ENCODE results near the gene CRYAB. TPM values are rescaled to one million over a fixed set of nuclear protein-coding genes. Genes with fewer than 3 reads are reported as not detected.

Gene CRYAB
- total and polyA plus RNA-seq, 2 experiments from 2014 or later, result 15.7 to 123 TPM

- 78% methylated on average over 4 of the region's 4 CpGs for WGBS (ENCODE audit: low lambda C conversion rate, missing lambda C conversion rate)
- peak overlapping the region; percentile 78 for H3K4me2 ChIP-seq
- H3K9me2 ChIP-seq (replicated peaks; ENCODE audit: insufficient read depth), result no peaks in the 10 kb centered on the region
- TF ChIP-seq CTCF (IDR thresholded peaks at IDR 0.05; ENCODE audit: poor library complexity) (no peak), EZH2phosphoT487 (IDR thresholded peaks at IDR 0.05; ENCODE audit: low read depth, severe bottlenecking, unreplicated experiment) (no peak), EZH2 (IDR thresholded peaks at IDR 0.05; ENCODE audit: borderline replicate concordance) (no peak)
- no peaks in the 10 kb centered on the region for H3K27me3 ChIP-seq
- peak overlapping the region; percentile 84 for H3K27ac ChIP-seq
- no peaks in the 10 kb centered on the region for H3K9me3 ChIP-seq (ENCODE audit: low read depth)
- H3K36me3 ChIP-seq (replicated peaks; ENCODE audit: insufficient read depth, low read depth), result no peaks in the 10 kb centered on the region
- H3K4me1 ChIP-seq (ENCODE audit: insufficient read depth), result peaks cover 26% of the 10 kb centered on the region
- H4K20me1 ChIP-seq (ENCODE audit: insufficient read depth, poor library complexity, severe bottlenecking), result no peaks in the 10 kb centered on the region
- H2AFZ ChIP-seq, result no peak overlapping the region
- H3K4me3 ChIP-seq, result no peak overlapping the region
- H3K79me2 ChIP-seq, result no peaks in the 10 kb centered on the region
- no peak for DNase-seq (ENCODE audit: low spot score)
Observed at GRCh38 chr11:111939836-111940604, 28.4 kb upstream of the CRYAB start.

GRCh38 chr11:111938687-111939160 lies 27.2 kb upstream of the CRYAB start:
- H3K36me3 ChIP-seq (replicated peaks; ENCODE audit: insufficient read depth, low read depth), result no peaks in the 10 kb centered on the region
- TF ChIP-seq CTCF (IDR thresholded peaks at IDR 0.05; ENCODE audit: poor library complexity), result no peak
- no peak for TF ChIP-seq EZH2phosphoT487 (IDR thresholded peaks at IDR 0.05; ENCODE audit: low read depth, severe bottlenecking, unreplicated experiment)
- no peak for TF ChIP-seq EZH2 (IDR thresholded peaks at IDR 0.05; ENCODE audit: borderline replicate concordance)
- H3K27ac ChIP-seq, result peak overlapping the region; percentile 84
- H2AFZ ChIP-seq, result no peak overlapping the region
- H3K9me3 ChIP-seq (ENCODE audit: low read depth), result no peaks in the 10 kb centered on the region
- H3K4me1 ChIP-seq (ENCODE audit: insufficient read depth), result peaks cover 19% of the 10 kb centered on the region
- H3K4me3 ChIP-seq, result no peak overlapping the region
- peak overlapping the region; percentile 78 for H3K4me2 ChIP-seq
- H3K27me3 ChIP-seq, result no peaks in the 10 kb centered on the region
- no peak for DNase-seq (ENCODE audit: low spot score)
- no peaks in the 10 kb centered on the region for H3K9me2 ChIP-seq (replicated peaks; ENCODE audit: insufficient read depth)
- H4K20me1 ChIP-seq (ENCODE audit: insufficient read depth, poor library complexity, severe bottlenecking), result no peaks in the 10 kb centered on the region
- no peaks in the 10 kb centered on the region for H3K79me2 ChIP-seq
- WGBS (ENCODE audit: low lambda C conversion rate, missing lambda C conversion rate), result 33% methylated on average over 7 of the region's 7 CpGs

- WGBS (ENCODE audit: low lambda C conversion rate, missing lambda C conversion rate), result 69% methylated on average over 7 of the region's 7 CpGs
Observed at GRCh38 chr11:111937844-111938243, 26.3 kb upstream of the CRYAB start.

More at GRCh38 chr11:111937844-111938243, 26.3 kb upstream of the CRYAB start:
- Histone ChIP-seq H3K36me3 (replicated peaks; ENCODE audit: insufficient read depth, low read depth) (no peaks in the 10 kb centered on the region), H2AFZ (peak overlapping the region; percentile 87), H3K4me1 (ENCODE audit: insufficient read depth) (peaks cover 16% of the 10 kb centered on the region), H3K79me2 (no peaks in the 10 kb centered on the region), H3K9me2 (replicated peaks; ENCODE audit: insufficient read depth) (no peaks in the 10 kb centered on the region), H3K4me2 (peak overlapping the region; percentile 78), H3K9me3 (ENCODE audit: low read depth) (no peaks in the 10 kb centered on the region), H3K4me3 (peak overlapping the region; percentile 73), H4K20me1 (ENCODE audit: insufficient read depth, poor library complexity, severe bottlenecking) (no peaks in the 10 kb centered on the region), H3K27me3 (no peaks in the 10 kb centered on the region), H3K27ac (peak overlapping the region; percentile 84)
- TF ChIP-seq EZH2 (IDR thresholded peaks at IDR 0.05; ENCODE audit: borderline replicate concordance), result no peak
- TF ChIP-seq EZH2phosphoT487 (IDR thresholded peaks at IDR 0.05; ENCODE audit: low read depth, severe bottlenecking, unreplicated experiment), result no peak
- no peak for TF ChIP-seq CTCF (IDR thresholded peaks at IDR 0.05; ENCODE audit: poor library complexity)
- no peak for DNase-seq (ENCODE audit: low spot score)
